ENCODE results near the gene TNFRSF8. TPM values are rescaled to one million over a fixed set of nuclear protein-coding genes. Genes with fewer than 3 reads are reported as not detected.

The TNFRSF8 gene
- total and polyA plus RNA-seq, 7 donors = 0.25 to 0.86 (median 0.49) TPM

GRCh38 chr1:12073796-12074195 is 10.7 kb downstream of the TNFRSF8 start:
- H3K4me1 ChIP-seq = no peaks in the 10 kb centered on the region
- peaks cover 0 to 26% (median 13%) of the 10 kb centered on the region in 3 donors for H3K27me3 ChIP-seq (ENCODE audit: insufficient read depth in 3 of 3, low read length in 2 of 3)
- intact Hi-C loops (cut with DNase I) = no loop called here
- no peak overlapping the region for H3K4me3 ChIP-seq
- no peaks in the 10 kb centered on the region for H3K9me3 ChIP-seq
- DNase-seq (peak in 1 of 2 donors; percentile 19), ATAC-seq (no peak)
- TF ChIP-seq CTCF (IDR thresholded peaks at IDR 0.05) = no peak
- 88 to 90% (median 90%) methylated on average over 15 of the region's 15 CpGs for WGBS, 3 donors
- no peaks in the 10 kb centered on the region for H3K36me3 ChIP-seq (ENCODE audit: insufficient read depth in 1 of 2, low read depth in 1 of 2)
- H3K27ac ChIP-seq = no peak overlapping the region

- intact Hi-C loops (cut with DNase I) = no loop called here
- ATAC-seq (no peak), DNase-seq (peak in 1 of 2 donors; percentile 7)
- H3K4me1 ChIP-seq = no peaks in the 10 kb centered on the region
- no peaks in the 10 kb centered on the region for H3K9me3 ChIP-seq
- no peak overlapping the region for H3K4me3 ChIP-seq
- no peaks in the 10 kb centered on the region for H3K36me3 ChIP-seq (ENCODE audit: insufficient read depth in 1 of 2, low read depth in 1 of 2)
- no peak for TF ChIP-seq CTCF (IDR thresholded peaks at IDR 0.05)
- 62 to 69% (median 66%) methylated on average over 19 of the region's 19 CpGs for WGBS, 3 donors
- no peak overlapping the region for H3K27ac ChIP-seq
- peaks cover 0 to 20% (median 9%) of the 10 kb centered on the region in 3 donors for H3K27me3 ChIP-seq (ENCODE audit: insufficient read depth in 3 of 3, low read length in 2 of 3)
Observed at GRCh38 chr1:12075195-12076114, 12.4 kb downstream of the TNFRSF8 start.

GRCh38 chr1:12076425-12077005 is 13.4 kb downstream of the TNFRSF8 start:
- Histone ChIP-seq H3K4me3 (no peak overlapping the region), H3K27me3 (ENCODE audit: insufficient read depth in 3 of 3, low read length in 2 of 3) (peaks cover 0 to 20% (median 9%) of the 10 kb centered on the region in 3 donors), H3K9me3 (no peaks in the 10 kb centered on the region), H3K27ac (no peak overlapping the region), H3K4me1 (no peaks in the 10 kb centered on the region), H3K36me3 (ENCODE audit: insufficient read depth in 1 of 2, low read depth in 1 of 2) (no peaks in the 10 kb centered on the region)
- WGBS, 3 donors = 81 to 85% (median 83%) methylated on average over 9 of the region's 9 CpGs
- ATAC-seq = no peak
- intact Hi-C loops (cut with DNase I) = no loop called here
- no peak for DNase-seq
- no peak for TF ChIP-seq CTCF (IDR thresholded peaks at IDR 0.05)

GRCh38 chr1:12078575-12078937 is 15.5 kb downstream of the TNFRSF8 start:
- no peak for TF ChIP-seq CTCF (IDR thresholded peaks at IDR 0.05)
- ATAC-seq = no peak
- peaks cover 0 to 20% (median 9%) of the 10 kb centered on the region in 3 donors for H3K27me3 ChIP-seq (ENCODE audit: insufficient read depth in 3 of 3, low read length in 2 of 3)
- intact Hi-C loops (cut with DNase I) = no loop called here
- DNase-seq = no peak
- no peak overlapping the region for H3K27ac ChIP-seq
- H3K9me3 ChIP-seq = no peaks in the 10 kb centered on the region
- WGBS, 3 donors = 47 to 54% (median 53%) methylated on average over 7 of the region's 7 CpGs
- H3K4me3 ChIP-seq = no peak overlapping the region
- H3K4me1 ChIP-seq = no peaks in the 10 kb centered on the region
- no peaks in the 10 kb centered on the region for H3K36me3 ChIP-seq (ENCODE audit: insufficient read depth in 1 of 2, low read depth in 1 of 2)
